GM19351 (cell line): ENCODE data around the gene CYP11A1.
A peak's percentile ranks its signal among the peaks of the same experiment; 100 is the strongest.
"Not testable (repeated sequence)": the region's sequence is repeated elsewhere in the genome, so short reads cannot be mapped to it uniquely, and the experiment has no call there.

Experiments used
- ATAC-seq: cut with Tn5 transposase; IDR thresholded peaks from one replicate; pipeline ENCODE4 v1.9.1; 2021; ENCODE audit warnings: mild to moderate bottlenecking, moderate library complexity; ENCODE audit not compliant: unreplicated experiment

Gene CYP11A1

DNA sequence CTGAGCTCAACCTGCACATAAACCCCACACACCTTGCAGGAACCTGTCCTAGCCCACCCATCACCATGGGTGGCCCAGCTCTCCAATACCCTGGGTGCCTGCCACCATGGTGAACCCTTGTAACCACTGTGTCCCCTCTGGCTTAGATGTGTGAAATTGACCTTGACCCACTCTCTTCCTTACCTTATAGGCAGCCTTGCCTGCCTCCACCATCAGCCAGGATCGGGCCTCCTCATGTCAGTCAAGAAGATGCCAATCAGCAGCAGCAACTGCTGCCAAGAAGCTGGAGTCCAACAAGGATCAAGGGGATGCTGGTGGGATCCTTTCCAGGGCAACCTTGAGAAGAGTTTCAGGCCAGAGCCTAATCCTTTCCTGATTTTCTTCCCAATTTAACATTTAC is 8.8 kb upstream of the CYP11A1 start:
- no peak for ATAC-seq

DNA sequence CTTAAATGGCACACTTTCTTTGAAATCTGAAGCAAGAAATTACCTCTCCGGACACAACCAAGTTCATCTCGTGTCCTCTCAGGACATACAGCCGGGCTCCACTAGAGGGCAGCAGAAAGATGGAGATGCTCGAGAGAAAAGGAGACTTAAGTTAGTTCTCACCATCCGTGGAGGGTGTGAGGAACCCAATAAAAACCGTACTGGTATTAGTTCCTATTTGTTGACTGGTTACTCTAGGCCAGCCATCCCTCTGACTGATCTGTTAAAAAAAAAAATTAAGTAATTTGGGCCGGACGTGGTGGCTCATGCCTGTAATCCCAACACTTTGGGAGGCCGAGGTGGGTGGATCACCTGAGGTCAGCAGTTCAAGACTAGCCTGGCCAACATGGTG is 7.9 kb upstream of the CYP11A1 start:
- ATAC-seq = no peak

DNA sequence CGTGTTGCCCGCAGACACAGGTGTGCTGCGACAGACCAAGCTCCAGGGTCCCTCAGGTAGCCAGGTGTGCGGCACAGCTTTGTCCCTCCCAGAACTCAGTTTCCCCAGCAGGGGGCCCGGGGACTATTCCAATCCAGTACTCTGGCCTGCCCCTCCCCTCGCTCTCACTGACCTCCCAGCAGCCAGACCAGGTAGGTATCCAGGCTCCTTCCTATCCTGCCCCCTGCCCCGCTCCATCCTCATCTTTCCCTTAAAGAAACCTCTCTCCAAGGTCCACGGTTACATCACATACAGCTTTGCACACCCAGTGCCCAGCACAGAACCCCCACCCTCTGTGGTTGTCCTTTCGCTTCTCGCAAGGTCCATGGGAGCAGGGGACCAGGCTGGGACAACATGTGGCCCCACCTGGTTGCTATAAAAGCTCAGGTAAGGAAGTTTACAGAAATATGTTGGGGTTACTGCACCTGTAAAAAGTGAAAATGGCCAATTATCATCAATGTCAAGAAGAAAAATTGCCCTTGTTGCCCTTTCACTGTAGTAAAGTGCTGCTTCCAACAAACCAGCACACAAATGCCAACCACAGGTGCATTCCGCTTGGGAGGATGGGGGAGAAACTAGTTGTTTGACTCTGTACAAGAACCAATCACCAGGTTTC is 7.3 kb upstream of the CYP11A1 start:
- no peak for ATAC-seq

DNA sequence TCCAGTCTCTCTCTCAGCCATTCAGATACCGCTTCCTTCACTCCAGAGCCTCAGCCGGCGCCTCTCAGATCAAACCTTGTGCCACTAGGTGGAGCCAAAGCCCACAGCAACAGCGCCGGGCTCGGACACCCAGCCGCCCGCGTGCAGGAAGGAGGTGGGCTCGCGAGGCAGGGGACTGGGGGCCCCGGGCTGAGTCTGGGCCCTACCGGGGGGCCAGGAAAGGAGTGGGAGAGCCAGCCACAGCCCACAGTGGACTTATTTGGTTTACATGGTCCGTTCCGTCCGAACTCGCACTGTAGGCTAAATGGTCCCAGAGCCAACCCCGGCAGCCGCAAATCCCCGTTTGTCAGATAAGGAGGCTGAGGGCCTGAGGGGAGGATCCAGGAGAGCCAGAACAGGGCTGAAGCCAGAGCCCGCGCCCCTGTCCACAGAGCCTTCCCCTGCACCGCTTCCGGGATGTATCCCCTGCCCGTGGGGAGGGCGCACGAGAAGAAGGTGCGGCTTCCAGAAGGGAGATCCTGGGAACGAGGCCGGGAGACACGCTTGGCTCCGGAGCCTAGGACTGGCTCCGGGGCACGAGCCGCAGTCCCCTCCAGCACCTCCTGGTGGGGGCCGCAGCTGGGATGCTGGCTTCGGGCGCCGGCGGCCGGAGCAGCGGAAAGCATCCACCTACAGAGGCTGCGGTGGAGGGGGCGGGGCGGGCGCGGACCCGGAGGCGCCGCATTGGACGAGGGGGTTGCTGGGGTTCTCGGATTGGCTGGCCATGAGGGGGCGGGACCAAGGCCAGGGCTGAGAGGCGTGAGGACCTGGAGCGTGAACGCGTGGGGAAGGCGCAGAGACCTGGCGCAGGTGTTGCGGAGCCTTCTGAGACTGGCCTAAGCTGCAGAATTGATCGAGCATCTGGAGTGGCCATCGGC is 6.5 kb upstream of the CYP11A1 start:
- peak; percentile 78 for ATAC-seq

DNA sequence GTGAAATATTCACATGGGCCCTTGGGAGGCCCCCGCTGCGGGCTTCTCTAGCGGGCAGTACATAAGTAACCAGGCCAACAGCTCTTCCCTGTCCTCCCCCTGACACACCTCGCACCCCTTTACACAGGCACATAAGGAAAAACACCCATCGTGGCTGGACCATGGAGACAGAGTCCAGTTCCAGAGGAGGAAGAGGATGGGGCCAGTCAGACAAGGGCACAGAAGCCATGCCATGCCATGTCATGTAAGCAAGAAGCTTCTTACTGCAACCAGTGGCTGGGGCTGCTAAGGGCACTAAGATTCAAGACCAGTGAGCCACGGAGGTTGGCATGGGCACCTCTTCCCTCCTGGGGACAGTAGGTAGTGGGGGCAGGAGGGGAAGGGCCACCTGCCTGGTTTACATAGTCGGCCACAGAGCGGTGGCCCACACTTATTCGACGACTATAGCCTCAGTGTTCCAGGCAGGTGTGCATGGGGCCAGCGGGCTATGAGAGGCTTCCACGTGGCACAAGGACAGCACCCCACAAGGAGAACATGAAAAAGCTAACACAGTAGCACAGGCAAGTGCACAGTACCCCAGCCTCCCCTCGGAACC is 5.7 kb upstream of the CYP11A1 start:
- ATAC-seq = no peak

DNA sequence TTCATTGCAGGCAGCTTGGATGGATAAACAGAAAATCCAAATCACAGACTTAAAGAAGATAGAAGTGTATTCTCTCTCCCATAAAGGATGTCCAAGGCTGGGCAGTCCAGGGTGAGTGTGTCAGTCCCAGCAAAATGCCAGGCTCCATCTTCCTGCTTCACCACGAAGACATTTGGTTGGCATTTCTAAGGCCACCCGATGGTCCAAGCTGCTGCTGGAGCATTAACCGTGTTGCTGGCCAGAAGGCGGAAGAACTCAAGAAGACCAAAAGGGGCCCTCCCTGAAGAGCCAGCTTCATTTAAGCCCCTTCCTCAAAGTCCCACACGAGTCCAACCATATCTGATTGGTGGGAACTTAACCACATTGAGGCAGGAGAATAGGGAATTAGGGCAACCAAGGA is 3.0 kb upstream of the CYP11A1 start:
- ATAC-seq = no peak

DNA sequence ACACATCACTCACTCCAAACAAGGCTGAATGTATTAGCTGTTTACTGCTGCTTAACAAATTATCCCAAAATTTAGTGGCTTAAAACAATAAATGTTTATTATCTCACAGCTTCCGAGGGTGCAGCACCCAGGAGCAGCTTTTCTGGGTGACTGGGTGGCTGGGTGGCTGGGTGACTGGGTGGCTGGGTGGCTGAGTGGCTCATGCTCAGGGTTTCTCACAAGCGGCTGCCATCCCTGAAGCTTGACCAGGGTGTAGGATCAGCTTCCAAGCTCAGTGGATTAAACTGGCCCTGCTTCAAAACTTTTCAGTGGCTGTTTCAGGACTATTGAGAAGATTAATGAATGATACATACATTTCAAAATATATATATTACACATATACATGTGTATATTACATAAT is 2.3 kb upstream of the CYP11A1 start:
- ATAC-seq = no peak

DNA sequence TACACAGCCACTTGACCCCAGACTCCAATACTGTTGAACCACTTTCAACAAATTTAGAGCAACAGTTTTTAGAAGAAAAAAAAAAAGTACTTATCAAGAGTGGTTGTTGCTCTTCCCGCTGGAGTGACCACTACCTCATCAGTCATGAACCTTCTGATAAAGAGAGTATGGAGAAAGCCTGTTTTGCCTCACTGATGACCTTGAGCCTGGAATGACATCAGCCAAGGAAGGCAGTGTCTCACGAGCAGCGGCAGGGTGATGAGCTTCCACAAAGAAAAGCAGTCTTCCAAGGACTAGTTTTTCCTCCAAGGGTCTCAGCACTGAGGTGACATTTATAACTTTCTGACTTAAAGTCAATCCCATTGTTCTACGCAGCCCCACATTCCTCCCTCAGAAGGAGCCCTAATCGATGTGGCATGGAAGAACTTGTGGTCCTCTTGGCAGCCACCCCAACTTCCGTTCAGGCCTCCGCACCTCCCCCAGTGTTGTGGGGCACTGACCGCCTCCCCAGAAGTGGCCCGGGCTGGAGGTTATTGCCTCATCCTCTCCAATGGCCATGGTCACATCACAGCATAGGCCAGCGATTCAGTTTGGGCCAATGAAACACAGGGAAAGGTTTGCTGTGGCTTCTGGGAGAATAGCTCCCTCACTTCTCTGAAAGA is 1.8 kb upstream of the CYP11A1 start:
- no peak for ATAC-seq

DNA sequence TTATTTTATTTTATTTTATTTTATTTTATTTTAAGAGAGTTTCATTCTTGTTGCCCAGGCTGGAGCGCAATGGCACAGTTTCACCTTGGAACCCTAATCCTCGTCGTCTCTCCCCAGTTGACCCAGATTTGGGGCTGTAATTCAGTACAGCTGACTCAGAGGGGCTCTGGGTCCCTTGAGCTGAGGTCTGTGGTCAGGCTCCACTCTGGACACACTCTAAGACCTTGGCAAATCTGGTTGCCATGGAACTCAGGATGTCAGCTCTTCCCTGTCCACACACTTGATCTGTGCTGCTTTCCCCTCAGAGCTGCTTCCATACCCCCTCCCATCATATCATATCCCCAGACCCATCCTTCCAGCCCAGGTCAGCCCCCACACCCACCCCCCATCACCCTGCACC is 675 bp upstream of the CYP11A1 start:
- no peak for ATAC-seq

DNA sequence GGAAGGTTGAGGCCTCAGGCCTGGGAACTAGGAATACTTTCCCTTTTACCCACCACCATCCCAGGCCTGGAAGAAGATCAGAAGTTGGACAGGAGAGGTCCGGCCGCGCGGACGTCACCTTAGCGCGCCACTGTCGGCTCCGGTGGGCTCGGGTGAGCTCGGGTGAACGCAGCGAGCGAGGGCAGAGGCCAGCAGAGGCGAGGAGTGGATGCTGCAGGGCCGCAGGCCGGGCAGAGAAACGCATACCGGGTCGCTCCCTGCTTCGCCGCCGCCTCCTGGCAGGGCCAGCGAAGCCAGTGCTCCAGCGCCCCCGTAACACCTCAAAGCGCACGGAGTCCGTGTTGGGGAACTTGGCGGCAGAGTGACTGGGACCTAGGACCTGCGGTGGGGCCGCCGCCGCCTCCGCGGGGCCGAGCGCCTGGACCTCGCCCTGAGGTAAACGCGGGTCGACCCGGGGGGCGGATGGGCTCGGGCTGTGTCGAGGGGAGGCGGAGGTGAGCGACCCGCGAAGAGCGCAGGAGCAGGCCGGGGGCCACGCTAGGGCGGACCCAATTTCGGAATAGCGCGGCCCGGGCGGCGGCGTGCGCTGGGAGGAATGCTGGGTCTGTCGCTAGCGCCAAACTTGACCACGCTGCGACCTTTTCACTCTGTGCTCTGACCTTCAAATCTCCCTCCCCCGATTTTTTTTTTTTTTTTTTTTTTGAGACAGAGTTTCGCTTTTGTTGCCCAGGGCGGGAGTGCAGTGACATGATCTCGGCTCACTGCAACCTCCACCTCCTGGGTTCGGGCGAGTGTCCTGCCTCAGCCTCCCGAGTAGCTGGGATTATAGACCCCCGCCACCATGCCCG is 1.6 kb downstream of the CYP11A1 start:
- ATAC-seq = no peak

DNA sequence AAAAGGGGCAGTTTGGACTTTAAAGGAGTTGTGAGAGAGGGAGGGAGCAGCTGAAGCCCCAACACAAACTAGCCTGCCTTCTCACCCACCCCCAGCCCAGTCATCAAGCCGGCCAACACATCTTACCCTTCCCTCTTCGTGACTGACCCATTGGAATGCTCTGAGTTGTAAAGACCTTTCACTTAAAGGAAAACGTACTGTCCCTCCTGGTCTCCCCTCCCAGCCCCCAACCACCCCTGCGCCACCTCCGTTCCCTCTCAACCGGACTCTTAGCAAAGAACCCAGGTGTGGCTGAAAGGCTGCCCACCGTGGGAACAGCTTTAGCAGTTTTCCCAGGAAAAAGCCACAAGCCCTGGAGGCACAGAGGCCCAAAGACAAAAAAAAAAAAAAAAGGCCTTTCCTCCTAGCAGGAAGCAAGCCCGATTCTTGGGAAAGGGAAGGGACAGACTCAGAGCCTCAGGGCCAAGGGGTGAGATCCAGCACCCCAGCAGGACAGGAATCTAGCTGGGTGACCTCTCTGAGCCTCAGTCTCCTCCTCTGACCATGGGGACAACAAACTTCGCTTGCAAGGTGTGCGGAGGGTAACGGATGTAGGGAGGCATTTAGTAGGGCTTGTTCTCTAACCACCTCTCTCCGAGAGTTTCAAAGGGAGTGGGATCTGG is 2.4 kb downstream of the CYP11A1 start:
- ATAC-seq = no peak

DNA sequence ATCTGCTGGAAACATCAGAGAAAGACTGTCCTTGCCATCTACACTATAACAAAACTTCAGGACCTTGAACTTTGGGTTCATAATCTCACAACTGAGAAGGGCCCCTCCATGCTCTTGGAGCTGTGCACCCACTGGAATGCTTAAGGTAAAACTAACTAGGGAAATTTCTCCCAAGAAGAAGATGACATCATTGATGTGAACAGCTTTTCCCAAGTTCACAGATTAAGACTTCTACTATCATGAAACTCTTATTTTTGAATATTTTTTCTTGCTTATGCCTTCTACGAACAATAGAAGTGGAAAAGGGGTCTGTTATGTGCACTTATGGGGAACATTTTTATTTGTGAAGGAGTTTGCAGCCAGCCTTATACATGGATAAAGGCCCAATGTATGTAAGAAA is 5.0 kb downstream of the CYP11A1 start:
- no peak for ATAC-seq

DNA sequence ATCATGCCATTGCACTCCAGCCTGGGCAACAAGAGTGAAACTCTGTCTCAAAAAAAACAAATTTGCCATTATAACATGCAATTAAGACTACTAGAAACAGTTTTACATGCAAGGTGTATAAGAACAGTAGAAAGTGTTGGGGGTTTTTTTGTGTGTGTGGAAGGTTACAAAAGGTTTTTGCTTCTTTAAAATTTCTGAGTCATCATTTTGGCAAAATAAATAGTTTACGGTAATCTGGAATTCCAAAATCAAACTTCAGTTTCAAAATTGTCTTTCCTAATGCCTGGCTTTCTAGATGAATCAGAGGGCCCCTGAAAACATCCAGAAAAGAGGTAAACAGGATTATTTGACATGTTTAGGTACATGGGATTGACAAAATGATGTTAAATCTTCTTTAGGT is 6.6 kb downstream of the CYP11A1 start:
- ATAC-seq = not testable (repeated sequence)

DNA sequence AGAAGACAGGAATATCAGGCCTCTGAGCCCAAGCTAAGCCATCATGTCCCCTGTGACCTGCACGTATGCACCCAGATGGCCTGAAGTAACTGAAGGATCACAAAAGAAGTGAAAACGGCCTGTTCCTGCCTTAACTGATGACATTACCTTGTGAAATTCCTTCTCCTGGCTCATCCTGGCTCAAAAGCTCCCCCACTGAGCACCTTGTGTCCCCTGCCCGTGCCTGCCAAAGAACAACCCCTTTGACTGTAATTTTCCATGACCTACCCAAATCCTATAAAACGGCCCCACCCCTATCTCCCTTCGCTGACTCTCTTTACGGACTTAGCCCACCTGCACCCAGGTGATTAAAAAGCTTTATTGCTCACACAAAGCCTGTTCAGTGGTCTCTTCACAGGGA is 8.1 kb downstream of the CYP11A1 start:
- ATAC-seq = not testable (repeated sequence)

DNA sequence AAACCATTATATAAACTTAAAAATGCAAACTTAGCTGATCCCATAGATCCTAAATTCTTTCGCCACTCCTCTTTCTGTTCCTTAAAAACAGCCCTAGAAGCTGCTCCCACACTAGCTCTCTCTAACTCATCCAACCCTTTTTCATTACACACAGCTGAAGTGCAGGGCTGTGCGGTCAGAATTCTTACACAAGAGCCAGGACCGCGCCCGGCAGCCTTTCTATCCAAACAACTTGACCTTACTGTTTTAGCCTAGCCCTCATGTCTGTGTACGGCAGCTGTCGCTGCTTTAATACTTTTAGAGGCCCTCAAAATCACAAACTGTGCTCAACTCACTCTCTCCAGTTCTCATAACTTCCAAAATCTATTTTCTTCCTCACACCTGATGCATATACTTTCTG is 9.9 kb downstream of the CYP11A1 start:
- ATAC-seq = not testable (repeated sequence)

DNA sequence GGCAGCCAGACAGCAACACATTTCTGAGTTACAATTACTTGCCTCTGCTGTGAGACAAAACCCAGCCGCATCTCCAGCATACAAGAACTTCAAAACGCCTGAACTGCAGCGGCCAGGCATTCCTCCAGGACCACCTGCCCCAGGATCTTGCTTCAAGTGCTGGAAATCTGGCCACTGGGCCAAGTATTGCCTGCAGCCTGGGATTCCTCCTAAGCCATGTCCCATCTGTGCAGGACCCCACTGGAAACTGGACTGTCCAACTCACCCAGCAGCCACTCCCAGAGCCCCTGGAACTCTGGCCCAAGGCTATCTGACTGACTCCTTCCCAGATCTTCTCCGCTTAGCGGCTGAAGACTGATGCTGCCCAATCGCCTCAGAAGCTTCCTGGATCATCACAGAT is 11.4 kb downstream of the CYP11A1 start:
- not testable (repeated sequence) for ATAC-seq

DNA sequence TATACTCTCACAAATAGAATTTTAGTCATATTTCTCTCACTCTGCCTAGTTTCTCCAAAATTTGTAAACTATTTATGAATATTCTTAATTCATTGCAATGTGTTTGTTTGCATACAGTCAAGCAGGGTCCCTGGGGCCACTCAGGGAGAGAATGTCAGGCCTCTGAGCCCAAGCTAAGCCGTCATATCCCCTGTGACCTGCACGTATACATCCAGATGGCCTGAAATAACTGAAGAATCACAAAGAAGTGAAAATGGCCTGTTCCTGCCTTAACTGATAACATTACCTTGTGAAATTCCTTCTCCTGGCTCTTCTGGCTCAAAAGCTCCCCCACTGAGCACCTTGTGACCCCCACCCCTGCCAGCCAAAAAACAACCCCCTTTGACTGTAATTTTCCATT is 13.5 kb downstream of the CYP11A1 start:
- ATAC-seq = not testable (repeated sequence)

DNA sequence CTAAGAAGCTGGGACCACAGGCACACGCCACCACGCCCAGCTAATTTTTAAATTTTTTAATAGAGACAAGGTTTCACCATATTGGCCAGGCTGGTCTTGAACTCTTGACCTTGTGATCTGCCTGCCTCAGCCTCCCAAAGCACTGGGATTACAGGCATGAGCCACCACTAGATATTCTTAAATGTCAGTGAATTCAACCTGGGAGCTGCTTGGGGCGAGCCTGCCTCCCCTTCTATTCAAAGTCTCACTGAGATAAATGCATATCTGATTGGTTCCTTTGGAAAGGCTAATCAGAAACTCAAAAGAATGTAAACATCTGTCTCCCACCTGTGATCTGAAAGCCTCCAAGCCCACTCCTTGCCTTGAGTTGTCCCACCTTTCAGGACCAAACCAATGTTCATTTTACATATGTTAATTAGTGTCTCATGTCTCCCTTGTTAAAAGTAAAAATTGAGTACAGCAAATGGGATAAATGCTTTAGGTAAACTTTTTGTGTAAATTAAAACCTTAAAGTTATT is 15.0 kb downstream of the CYP11A1 start:
- no peak for ATAC-seq

DNA sequence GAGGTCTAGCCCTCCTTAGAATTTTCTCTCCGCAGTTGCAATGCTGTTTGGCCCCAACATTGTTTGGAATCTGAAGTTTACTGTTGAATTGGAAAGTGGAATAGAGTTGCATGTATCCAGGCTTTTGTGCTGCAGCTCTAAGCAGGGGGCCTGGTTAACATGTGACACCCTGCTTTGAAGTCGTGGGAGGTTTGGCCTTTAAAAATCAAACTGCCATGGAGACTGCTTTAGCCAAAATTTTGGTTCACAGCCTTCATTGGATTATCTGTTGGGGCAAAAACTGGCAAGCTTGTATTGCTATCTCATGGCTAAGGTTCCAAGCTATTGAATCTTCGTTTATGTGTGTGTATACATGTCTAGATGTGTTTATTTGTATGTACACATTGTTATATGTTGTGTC is 15.8 kb downstream of the CYP11A1 start:
- ATAC-seq = no peak
